Adrenal gland (tissue), 12 donors: ENCODE results near the gene MOB2. TPM values are rescaled to one million over a fixed set of nuclear protein-coding genes. Genes with fewer than 3 reads are reported as not detected.

Experiments
- DNase-seq, 7 donors: peaks; one replicate each; pipeline ENCODE4 v3.0.0-alpha.2; 2019 to 2020
- H3K27ac ChIP-seq, 5 donors: fragments of 200-600 bp; sonication (generic) in 4 of 5; 1 replicate in 3 of 5; 2 replicates in 2 of 5; pipeline versions ENCODE4 v1.5.1 to v1.8.0; 2016 to 2020; ENCODE audit warnings: mild to moderate bottlenecking in 1 of 5
- H3K27me3 ChIP-seq: fragments of 200-600 bp; 2 replicates; pipeline ENCODE4 v1.8.0; 2021
- H3K36me3 ChIP-seq, 2 donors: fragments of 200-600 bp; replicated peaks in 1 of 2; 1 replicate in 1 of 2; 2 replicates in 1 of 2; pipeline versions ENCODE4 v1.5.1 to v1.8.0; 2018 to 2022
- H3K4me1 ChIP-seq, 2 donors: fragments of 200-600 bp; replicated peaks in 1 of 2; 1 replicate in 1 of 2; 2 replicates in 1 of 2; pipeline versions ENCODE4 v1.5.1 to v1.8.0; 2018 to 2021
- H3K4me3 ChIP-seq, 4 donors: fragments of 200-600 bp; sonication (generic) in 3 of 4; one replicate each; pipeline ENCODE4 v1.5.1; 2016 to 2018
- H3K9me3 ChIP-seq, 3 donors: fragments of 200-600 bp; sonication (generic) in 1 of 3; replicated peaks in 1 of 3; 1 replicate in 2 of 3; 2 replicates in 1 of 3; pipeline versions ENCODE4 v1.5.1 to v1.8.0; 2016 to 2021
- POLR2A ChIP-seq, 2 donors: fragments of 450-650 bp; IDR thresholded peaks; one replicate each; pipeline ENCODE4 v1.6.1; 2017; ENCODE audit warnings: antibody characterized with exemption in 2 of 2, mild to moderate bottlenecking in 2 of 2, moderate library complexity in 1 of 2
- WGBS, 4 donors: extraction: QIAGEN DNeasy Blood & Tissue Kit in 2 of 4; methylation state at CpG; one replicate each; pipeline versions ENCODE4 v1.1.5 to v1.1.7; 2013 to 2017; 5-methylcytosine and 5-hydroxymethylcytosine counted together
- intact Hi-C, 2 donors: fragments of 100-400 bp; cut with DNase I; formaldehyde crosslinking; loops; one replicate each; pipeline versions ENCODE4 v1.14.1 to v1.15.0; 2022 to 2023
- polyA plus RNA-seq, 3 donors: library from polyadenylated mRNA; stranded (reverse); fragments of 200-250 nt in 2 of 3; fragments of 350-450 nt in 1 of 3; fragmentation: Illumina TruSeq in 1 of 3; extraction: RNeasy Lipid Tissue Mini Kit (QIAGEN cat#74804) in 1 of 3; gene quantifications; one replicate each; pipeline ENCODE4 v1.2.3, GENCODE V29; 2013 to 2014
- total RNA-seq, 9 donors: library from RNA; depleted of rRNA in 4 of 9; stranded (reverse); fragments of >200 nt in 4 of 9; fragments of 120-200 nt in 1 of 9; fragmentation: NEBNext Ultra II Directional in 1 of 9; extraction: Animal tissue kit (Norgen Biotek cat#: 25700) in 1 of 9; gene quantifications; one replicate each; pipeline versions ENCODE4 v1.1.0 to v1.2.4, GENCODE V29; 2013 to 2023
- TF ChIP-seq, protein P1 (sequence below), 6 experiments: fragments of 450-650 bp in 4 of 6; fragments of 200-600 bp in 2 of 6; sonication (generic) in 1 of 6; IDR thresholded peaks; 1 replicate in 5 of 6; 2 replicates in 1 of 6; pipeline versions ENCODE4 v1.5.1 to v1.8.0; 2016 to 2021; ENCODE audit warnings: antibody characterized with exemption in 6 of 6, mild to moderate bottlenecking in 2 of 6, moderate library complexity in 1 of 6
- donor health status: healthy with polysubstance abuse.
- donor health status: Bipolar disorder and iron deficiency.
- donor health status: DM: yes; HTN: yes; CAD: no.
- donor health status: DM: no; HTN: no; CAD: no.
- donor health status: DM: no; HTN: no; CAD: no.
- donor health status: DM: yes; HTN: yes; CAD: no.

MOB2 gene
- total and polyA plus RNA-seq, 12 donors: 11.2 to 43.3 (median 30.6) TPM

DNA sequence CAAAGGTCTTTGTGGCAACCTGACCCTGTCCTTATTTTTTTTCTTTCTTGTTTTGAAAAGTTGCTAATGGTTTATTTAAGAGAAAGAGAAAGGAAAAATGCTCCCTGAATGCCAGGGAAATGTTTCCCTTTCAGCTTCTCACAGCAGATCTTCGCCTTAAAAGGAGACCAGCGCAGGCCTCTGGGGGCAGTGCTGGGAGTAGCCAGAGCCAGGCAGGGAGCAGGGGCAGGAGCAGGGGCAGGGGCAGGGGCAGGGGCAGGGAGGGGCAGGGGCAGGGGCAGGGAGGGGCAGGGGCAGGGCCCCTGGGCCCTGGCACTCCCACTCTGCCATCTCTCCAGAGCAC is 5.1 kb downstream of the MOB2 start:
- Histone ChIP-seq H3K9me3 (no peaks in the 10 kb centered on the region), H3K4me1 (peaks cover 7 to 18% of the 10 kb centered on the region in 2 donors), H3K27me3 (no peaks in the 10 kb centered on the region), H3K36me3 (peaks cover 0 to 26% of the 10 kb centered on the region in 2 donors), H3K27ac (peak overlapping the region in 1 of 5 donors; percentile 49), H3K4me3 (no peak overlapping the region)
- no peak for DNase-seq
- 92 to 100% (median 97%) methylated on average over 2 of the region's 2 CpGs for WGBS, 4 donors
- TF ChIP-seq, protein P1, sequence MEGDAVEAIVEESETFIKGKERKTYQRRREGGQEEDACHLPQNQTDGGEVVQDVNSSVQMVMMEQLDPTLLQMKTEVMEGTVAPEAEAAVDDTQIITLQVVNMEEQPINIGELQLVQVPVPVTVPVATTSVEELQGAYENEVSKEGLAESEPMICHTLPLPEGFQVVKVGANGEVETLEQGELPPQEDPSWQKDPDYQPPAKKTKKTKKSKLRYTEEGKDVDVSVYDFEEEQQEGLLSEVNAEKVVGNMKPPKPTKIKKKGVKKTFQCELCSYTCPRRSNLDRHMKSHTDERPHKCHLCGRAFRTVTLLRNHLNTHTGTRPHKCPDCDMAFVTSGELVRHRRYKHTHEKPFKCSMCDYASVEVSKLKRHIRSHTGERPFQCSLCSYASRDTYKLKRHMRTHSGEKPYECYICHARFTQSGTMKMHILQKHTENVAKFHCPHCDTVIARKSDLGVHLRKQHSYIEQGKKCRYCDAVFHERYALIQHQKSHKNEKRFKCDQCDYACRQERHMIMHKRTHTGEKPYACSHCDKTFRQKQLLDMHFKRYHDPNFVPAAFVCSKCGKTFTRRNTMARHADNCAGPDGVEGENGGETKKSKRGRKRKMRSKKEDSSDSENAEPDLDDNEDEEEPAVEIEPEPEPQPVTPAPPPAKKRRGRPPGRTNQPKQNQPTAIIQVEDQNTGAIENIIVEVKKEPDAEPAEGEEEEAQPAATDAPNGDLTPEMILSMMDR (IDR thresholded peaks at IDR 0.05): no peak
- TF ChIP-seq POLR2A (IDR thresholded peaks at IDR 0.05): no peak
- intact Hi-C loops: no loop called here

DNA sequence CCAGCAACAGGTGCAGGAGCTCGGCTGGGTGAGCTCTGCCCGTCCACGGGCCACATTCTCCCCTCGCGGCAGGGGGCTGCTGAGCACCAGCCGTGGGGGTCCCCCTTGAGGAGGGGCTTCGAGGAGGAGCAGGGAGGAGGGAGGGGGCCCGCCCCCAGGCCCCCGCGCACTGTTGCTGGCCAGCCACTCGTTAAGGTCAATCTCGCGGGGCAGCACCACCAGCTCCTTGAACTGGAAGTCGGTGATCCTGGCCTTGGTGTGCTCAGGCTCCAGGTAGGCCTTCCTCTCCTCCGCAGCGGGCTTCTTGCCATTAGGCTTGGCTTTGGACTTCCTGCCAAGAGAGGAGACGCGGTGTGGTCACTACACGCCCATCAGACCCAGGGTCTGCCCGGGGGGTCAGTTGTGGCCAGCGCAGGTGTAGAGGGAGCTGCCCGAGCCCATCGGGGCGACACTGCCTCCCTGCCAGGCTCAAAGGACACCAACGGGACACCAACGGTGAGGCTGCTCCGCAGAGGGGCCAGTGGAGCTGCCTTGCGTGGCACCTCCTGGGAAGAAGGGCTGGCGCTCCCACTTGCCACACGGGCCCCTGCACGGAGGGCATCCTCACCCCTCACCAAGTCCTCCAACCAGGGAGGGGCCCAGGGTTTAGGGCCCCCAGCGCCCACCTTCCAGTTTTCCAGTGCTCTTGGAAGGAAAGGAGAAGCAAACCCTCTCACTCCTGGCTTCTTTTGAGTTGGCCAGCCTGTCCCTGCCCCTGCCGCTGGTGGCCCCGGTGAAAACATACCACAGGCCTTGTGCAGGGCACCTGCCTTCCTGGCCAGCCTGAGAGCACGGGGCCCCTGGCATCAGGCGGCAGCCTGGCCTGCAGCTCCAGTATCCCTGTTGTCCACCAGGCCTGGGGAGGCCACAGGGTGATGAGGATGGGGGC is 5.8 kb downstream of the MOB2 start:
- 91 to 96% (median 94%) methylated on average over 23 to 36 of the region's 36 CpGs for WGBS, 4 donors
- no peak for DNase-seq
- peaks cover under 1 to 12% of the 10 kb centered on the region in 2 donors for H3K4me1 ChIP-seq
- no peak overlapping the region for H3K4me3 ChIP-seq
- H3K36me3 ChIP-seq: peaks cover 0 to 31% of the 10 kb centered on the region in 2 donors
- TF ChIP-seq, protein P1 (IDR thresholded peaks at IDR 0.05): no peak
- TF ChIP-seq POLR2A (IDR thresholded peaks at IDR 0.05): no peak
- no peaks in the 10 kb centered on the region for H3K9me3 ChIP-seq
- no peaks in the 10 kb centered on the region for H3K27me3 ChIP-seq
- intact Hi-C loops: no loop called here
- H3K27ac ChIP-seq: no peak overlapping the region

DNA sequence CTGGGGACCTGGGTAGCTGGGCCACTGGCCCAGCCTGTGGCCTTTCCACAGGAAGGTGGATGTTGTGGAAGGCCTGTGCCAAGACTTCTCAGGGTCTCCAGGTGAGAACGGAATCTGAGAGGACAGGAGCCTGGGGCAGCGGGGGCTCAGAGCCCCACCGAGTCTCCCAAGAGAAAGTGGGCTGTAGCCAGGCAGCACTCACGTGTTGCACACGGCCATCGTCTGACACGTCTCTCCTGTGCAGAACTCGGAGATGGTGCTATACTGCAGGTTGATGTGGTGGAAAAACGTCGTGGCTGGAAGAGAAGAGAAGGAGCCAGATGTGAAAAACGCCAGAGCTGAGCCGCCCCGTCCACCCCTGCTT is 6.4 kb downstream of the MOB2 start:
- DNase-seq: no peak
- Histone ChIP-seq H3K4me3 (no peak overlapping the region), H3K4me1 (peaks cover 0 to 9% of the 10 kb centered on the region in 2 donors), H3K27me3 (no peaks in the 10 kb centered on the region), H3K27ac (no peak overlapping the region), H3K36me3 (peaks cover 0 to 38% of the 10 kb centered on the region in 2 donors), H3K9me3 (no peaks in the 10 kb centered on the region)
- intact Hi-C loops: no loop called here
- WGBS, 4 donors: 86 to 94% (median 89%) methylated on average over 11 to 13 of the region's 13 CpGs
- TF ChIP-seq POLR2A (IDR thresholded peaks at IDR 0.05): no peak
- TF ChIP-seq, protein P1 (IDR thresholded peaks at IDR 0.05): no peak

DNA sequence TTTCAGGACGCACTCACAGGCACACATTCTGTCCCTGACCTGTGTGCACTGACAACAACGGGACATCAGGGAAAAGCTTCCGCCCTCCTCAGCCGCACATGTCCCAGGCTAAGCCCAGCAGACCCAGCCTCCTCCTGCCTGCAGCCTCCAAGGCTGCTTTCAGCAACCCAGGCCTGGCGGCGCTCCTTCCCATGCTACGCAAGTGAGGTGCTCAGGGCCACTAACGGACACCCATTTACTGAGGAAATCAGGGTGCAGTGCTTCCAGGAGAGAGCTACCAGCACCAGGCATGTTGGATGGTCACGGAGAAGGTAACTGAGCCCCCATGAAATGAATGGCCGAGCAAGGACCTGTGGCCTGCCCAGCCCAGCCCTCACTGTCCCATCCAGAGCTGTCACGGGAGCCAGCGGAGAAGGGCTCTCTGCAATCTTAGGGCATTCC is 6.9 kb downstream of the MOB2 start:
- no peaks in the 10 kb centered on the region for H3K27me3 ChIP-seq
- peaks cover 0 to 9% of the 10 kb centered on the region in 2 donors for H3K4me1 ChIP-seq
- H3K27ac ChIP-seq: no peak overlapping the region
- intact Hi-C loops: loop anchor here in 1 of 2 donors (10.0 kb wide), 1 partner anchor 65 kb away; no protein-coding TSS in a partner anchor
- 89 to 96% (median 95%) methylated on average over 3 to 12 of the region's 12 CpGs for WGBS, 4 donors
- H3K4me3 ChIP-seq: no peak overlapping the region
- no peak for TF ChIP-seq POLR2A (IDR thresholded peaks at IDR 0.05)
- TF ChIP-seq, protein P1 (IDR thresholded peaks at IDR 0.05): no peak
- H3K9me3 ChIP-seq: no peaks in the 10 kb centered on the region
- DNase-seq: no peak
- H3K36me3 ChIP-seq: peaks cover 0 to 38% of the 10 kb centered on the region in 2 donors
